Caco-2 (cell line): ENCODE data around the gene STAB2. TPM values are rescaled to one million over a fixed set of nuclear protein-coding genes. Genes with fewer than 3 reads are reported as not detected.

ENCODE experiments used
- BruUV-seq: library from RNA; stranded (reverse); fragments of 400-500 nt; replicated peaks from 2 replicates; lab custom pipeline; 2021; lab: Mats Ljungman, UMichigan
- CTCF ChIA-PET: fragments of 300-600 bp; sonication (Branson Sonifier 250); formaldehyde crosslinking; loops from one replicate; lab custom pipeline; 2022; ENCODE audit warnings: antibody characterized with exemption; lab: Charles Lee
- POLR2A ChIA-PET: fragments of 300-600 bp; sonication (Branson Sonifier 250); formaldehyde crosslinking; loops from one replicate; lab custom pipeline; 2022; ENCODE audit warnings: antibody characterized with exemption; lab: Charles Lee
- DNase-seq, 2 experiments: peaks; one replicate each; pipeline versions ENCODE4 v3.0.0 to v3.0.0-alpha.2; 2020 to 2022
- H3K27me3 ChIP-seq: replicated peaks from 2 replicates; pipeline ENCODE4 v1.6.0; 2011; ENCODE audit warnings: low read length; ENCODE audit not compliant: control insufficient read depth, insufficient read depth
- H3K36me3 ChIP-seq: 2 replicates; pipeline ENCODE4 v1.5.1; 2011; ENCODE audit warnings: low read length; ENCODE audit not compliant: control insufficient read depth, insufficient read depth
- H3K4me1 ChIP-seq: fragments of 250-450 bp; sonication (Bioruptor Pico); 2 replicates; pipeline ENCODE4 v1.5.1; 2020; ENCODE audit warnings: mild to moderate bottlenecking
- H3K4me3 ChIP-seq: 2 replicates; pipeline ENCODE4 v1.5.1; 2011; ENCODE audit warnings: low read depth, mild to moderate bottlenecking, control low read depth, low read length
- H3K9me3 ChIP-seq: fragments of 250-450 bp; sonication (Bioruptor Pico); 2 replicates; pipeline ENCODE4 v1.5.1; 2020; ENCODE audit warnings: mild to moderate bottlenecking, moderate library complexity
- H3K27ac Mint-ChIP-seq: one replicate; pipeline ENCODE4 v1.8.0; 2022; ENCODE audit warnings: mixed read lengths; ENCODE audit not compliant: unreplicated experiment
- H3K27me3 Mint-ChIP-seq: one replicate; pipeline ENCODE4 v1.8.0; 2022; ENCODE audit warnings: mixed read lengths; ENCODE audit not compliant: insufficient read depth, unreplicated experiment
- H3K36me3 Mint-ChIP-seq: one replicate; pipeline ENCODE4 v1.8.0; 2022; ENCODE audit warnings: mild to moderate bottlenecking, mixed read lengths; ENCODE audit not compliant: insufficient read depth, unreplicated experiment
- H3K4me1 Mint-ChIP-seq: one replicate; pipeline ENCODE4 v1.8.0; 2022; ENCODE audit warnings: low read depth, mixed read lengths; ENCODE audit not compliant: unreplicated experiment
- H3K4me3 Mint-ChIP-seq: one replicate; pipeline ENCODE4 v1.8.0; 2022; ENCODE audit warnings: mild to moderate bottlenecking, moderate library complexity, mixed read lengths; ENCODE audit not compliant: unreplicated experiment
- H3K9me3 Mint-ChIP-seq: one replicate; pipeline ENCODE4 v1.8.0; 2022; ENCODE audit warnings: mixed read lengths; ENCODE audit not compliant: unreplicated experiment
- intact Hi-C: fragments of 100-400 bp; cut with micrococcal nuclease; formaldehyde crosslinking; loops from one replicate; pipeline ENCODE4 v1.10.0; 2022; ENCODE audit not compliant: unreplicated experiment
- total RNA-seq: library from RNA; stranded (reverse); gene quantifications from 2 replicates; pipeline ENCODE4 v1.2.3, GENCODE V29; 2022
- TF ChIP-seq, protein P1 (sequence below), 2 experiments: fragments of 200-600 bp in 1 of 2; IDR thresholded peaks; 1 replicate in 1 of 2; 2 replicates in 1 of 2; pipeline versions ENCODE4 v1.5.1 to v1.8.0; 2011 to 2022; ENCODE audit warnings: antibody characterized with exemption in 1 of 2, control low read depth in 1 of 2, inconsistent platforms in 1 of 2, low read depth in 1 of 2, low read length in 1 of 2, mild to moderate bottlenecking in 1 of 2, moderate library complexity in 1 of 2; ENCODE audit not compliant: insufficient read depth in 1 of 2, severe bottlenecking in 1 of 2, unreplicated experiment in 1 of 2

Gene STAB2
- total RNA-seq, 1 experiment from 2014 or later: 0.25 TPM

DNA sequence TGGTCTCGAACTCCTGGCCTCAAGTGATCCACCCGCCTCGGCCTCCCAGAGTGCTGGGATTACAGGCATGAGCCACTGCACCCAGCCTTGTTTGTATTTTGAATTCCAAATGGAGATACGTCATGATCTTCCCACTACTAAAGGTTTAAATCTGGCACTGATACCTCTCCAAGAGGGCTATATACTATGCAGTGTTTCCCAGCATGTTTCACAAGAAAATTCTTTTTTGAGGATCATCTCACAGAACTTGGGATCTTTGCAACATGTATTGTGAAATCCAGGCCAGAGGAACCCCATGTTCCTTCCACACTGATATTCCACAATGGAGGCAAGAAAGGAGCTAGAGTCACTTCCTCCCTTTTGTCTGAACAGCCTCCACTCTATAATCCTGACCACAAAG, 141.2 kb downstream of the STAB2 start:
- Histone ChIP-seq H3K36me3 (no peaks in the 10 kb centered on the region), H3K9me3 (no peaks in the 10 kb centered on the region), H3K4me3 (no peak overlapping the region), H3K4me1 (no peaks in the 10 kb centered on the region), H3K27me3 (no peaks in the 10 kb centered on the region)
- ChIA-PET POLR2A (no interaction called here), CTCF (no interaction called here)
- no TSS peak for BruUV-seq
- Mint-ChIP-seq H3K27ac (no peak overlapping the region), H3K4me1 (no peaks in the 10 kb centered on the region), H3K9me3 (peaks cover 9% of the 10 kb centered on the region), H3K4me3 (no peak overlapping the region), H3K36me3 (no peaks in the 10 kb centered on the region), H3K27me3 (peaks cover 3% of the 10 kb centered on the region)
- TF ChIP-seq, protein P1, sequence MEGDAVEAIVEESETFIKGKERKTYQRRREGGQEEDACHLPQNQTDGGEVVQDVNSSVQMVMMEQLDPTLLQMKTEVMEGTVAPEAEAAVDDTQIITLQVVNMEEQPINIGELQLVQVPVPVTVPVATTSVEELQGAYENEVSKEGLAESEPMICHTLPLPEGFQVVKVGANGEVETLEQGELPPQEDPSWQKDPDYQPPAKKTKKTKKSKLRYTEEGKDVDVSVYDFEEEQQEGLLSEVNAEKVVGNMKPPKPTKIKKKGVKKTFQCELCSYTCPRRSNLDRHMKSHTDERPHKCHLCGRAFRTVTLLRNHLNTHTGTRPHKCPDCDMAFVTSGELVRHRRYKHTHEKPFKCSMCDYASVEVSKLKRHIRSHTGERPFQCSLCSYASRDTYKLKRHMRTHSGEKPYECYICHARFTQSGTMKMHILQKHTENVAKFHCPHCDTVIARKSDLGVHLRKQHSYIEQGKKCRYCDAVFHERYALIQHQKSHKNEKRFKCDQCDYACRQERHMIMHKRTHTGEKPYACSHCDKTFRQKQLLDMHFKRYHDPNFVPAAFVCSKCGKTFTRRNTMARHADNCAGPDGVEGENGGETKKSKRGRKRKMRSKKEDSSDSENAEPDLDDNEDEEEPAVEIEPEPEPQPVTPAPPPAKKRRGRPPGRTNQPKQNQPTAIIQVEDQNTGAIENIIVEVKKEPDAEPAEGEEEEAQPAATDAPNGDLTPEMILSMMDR (IDR thresholded peaks at IDR 0.05; ENCODE audit: insufficient read depth in 1 of 2, low read depth in 1 of 2, low read length in 1 of 2, severe bottlenecking in 1 of 2, unreplicated experiment in 1 of 2): no peak
- intact Hi-C loops: no loop called here
- no peak for DNase-seq

DNA sequence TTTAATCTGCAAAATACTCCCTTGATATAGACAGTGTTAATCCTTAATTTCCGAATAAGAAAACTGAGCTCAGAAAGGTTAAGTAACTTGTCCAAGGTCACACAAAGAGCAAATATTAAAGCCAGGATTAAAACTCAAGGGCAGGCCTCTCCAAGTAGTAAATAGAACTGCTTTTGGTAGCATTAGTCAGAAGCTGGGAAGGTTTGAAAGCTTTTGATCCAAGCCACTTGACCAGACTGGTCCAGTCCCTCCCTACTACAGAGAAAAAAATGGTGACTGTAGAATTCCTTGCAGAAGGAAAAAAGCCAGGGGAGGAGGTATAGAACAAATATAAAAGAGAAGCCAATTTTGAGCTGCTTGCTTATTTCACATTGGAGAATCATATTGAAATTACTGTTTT, 142.4 kb downstream of the STAB2 start:
- no peak for DNase-seq
- Histone ChIP-seq H3K36me3 (no peaks in the 10 kb centered on the region), H3K4me1 (no peaks in the 10 kb centered on the region), H3K9me3 (no peaks in the 10 kb centered on the region), H3K27me3 (no peaks in the 10 kb centered on the region), H3K4me3 (no peak overlapping the region)
- TF ChIP-seq, protein P1 (IDR thresholded peaks at IDR 0.05; ENCODE audit: insufficient read depth in 1 of 2, low read depth in 1 of 2, low read length in 1 of 2, severe bottlenecking in 1 of 2, unreplicated experiment in 1 of 2): no peak
- H3K36me3 Mint-ChIP-seq: no peaks in the 10 kb centered on the region
- CTCF ChIA-PET: no interaction called here
- intact Hi-C loops: no loop called here
- POLR2A ChIA-PET: no interaction called here
- no peak overlapping the region for H3K4me3 Mint-ChIP-seq
- no TSS peak for BruUV-seq
- no peaks in the 10 kb centered on the region for H3K4me1 Mint-ChIP-seq
- no peak overlapping the region for H3K27ac Mint-ChIP-seq
- peaks cover 9% of the 10 kb centered on the region for H3K9me3 Mint-ChIP-seq
- peaks cover 3% of the 10 kb centered on the region for H3K27me3 Mint-ChIP-seq

DNA sequence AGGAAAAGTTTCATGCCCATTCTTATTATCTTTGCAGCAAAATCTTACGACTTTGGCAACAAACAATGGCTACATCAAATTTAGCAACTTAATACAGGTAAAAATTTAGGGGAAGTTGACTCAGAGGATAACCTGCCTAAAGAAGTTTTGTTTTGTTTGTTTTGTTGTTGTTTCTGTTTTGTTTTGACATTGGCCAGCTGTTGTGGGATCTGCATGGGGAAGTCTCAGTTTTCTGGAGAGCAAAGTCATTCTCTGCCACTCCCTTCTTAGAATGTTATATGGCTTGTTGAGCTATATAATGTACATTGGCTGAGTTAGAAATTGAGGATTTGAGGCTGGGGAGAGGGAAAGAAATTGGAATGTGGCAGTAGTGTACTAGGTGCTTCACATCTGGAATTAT, 144.5 kb downstream of the STAB2 start:
- no peaks in the 10 kb centered on the region for H3K36me3 Mint-ChIP-seq
- DNase-seq: no peak
- no peaks in the 10 kb centered on the region for H3K4me1 Mint-ChIP-seq
- no peak overlapping the region for H3K4me3 ChIP-seq
- H3K4me3 Mint-ChIP-seq: no peak overlapping the region
- H3K27me3 ChIP-seq: no peaks in the 10 kb centered on the region
- H3K9me3 Mint-ChIP-seq: peaks cover 9% of the 10 kb centered on the region
- intact Hi-C loops: no loop called here
- H3K27me3 Mint-ChIP-seq: peaks cover 3% of the 10 kb centered on the region
- no TSS peak for BruUV-seq
- H3K27ac Mint-ChIP-seq: no peak overlapping the region
- H3K4me1 ChIP-seq: no peaks in the 10 kb centered on the region
- H3K9me3 ChIP-seq: no peaks in the 10 kb centered on the region
- CTCF ChIA-PET: no interaction called here
- POLR2A ChIA-PET: no interaction called here
- TF ChIP-seq, protein P1 (IDR thresholded peaks at IDR 0.05; ENCODE audit: insufficient read depth in 1 of 2, low read depth in 1 of 2, low read length in 1 of 2, severe bottlenecking in 1 of 2, unreplicated experiment in 1 of 2): no peak
- no peaks in the 10 kb centered on the region for H3K36me3 ChIP-seq
